Ishikawa (cell line): Measurements from ENCODE around the gene SMAP1.

ENCODE experiments used
- CREB1 ChIP-seq: IDR thresholded peaks from 2 replicates; pipeline ENCODE4 v1.6.1; 2012; ENCODE audit warnings: low read depth
- EGR1 ChIP-seq: IDR thresholded peaks from 2 replicates; pipeline ENCODE4 v1.6.1; 2012
- EP300 ChIP-seq: IDR thresholded peaks from 2 replicates; pipeline ENCODE4 v1.6.1; 2012; ENCODE audit warnings: borderline replicate concordance
- FOXM1 ChIP-seq: IDR thresholded peaks from 2 replicates; pipeline ENCODE4 v1.6.1; 2012; ENCODE audit warnings: low read depth, borderline replicate concordance
- NFIC ChIP-seq: IDR thresholded peaks from 2 replicates; pipeline ENCODE4 v1.6.1; 2012
- RAD21 ChIP-seq: IDR thresholded peaks from 2 replicates; pipeline ENCODE4 v1.6.1; 2012; ENCODE audit warnings: low read depth
- TAF1 ChIP-seq: IDR thresholded peaks from 2 replicates; pipeline ENCODE4 v1.6.1; 2012; ENCODE audit warnings: low read depth, mild to moderate bottlenecking
- TEAD4 ChIP-seq: IDR thresholded peaks from 2 replicates; pipeline ENCODE4 v1.6.1; 2012
- YY1 ChIP-seq: IDR thresholded peaks from 2 replicates; pipeline ENCODE4 v1.6.1; 2012; ENCODE audit warnings: low read depth
- TF ChIP-seq, protein P1 (sequence below): IDR thresholded peaks from 2 replicates; pipeline ENCODE4 v1.6.1; 2012; ENCODE audit warnings: low read depth, mild to moderate bottlenecking
- TF ChIP-seq, protein P2 (sequence below): IDR thresholded peaks from 2 replicates; pipeline ENCODE4 v1.6.1; 2012

DNA sequence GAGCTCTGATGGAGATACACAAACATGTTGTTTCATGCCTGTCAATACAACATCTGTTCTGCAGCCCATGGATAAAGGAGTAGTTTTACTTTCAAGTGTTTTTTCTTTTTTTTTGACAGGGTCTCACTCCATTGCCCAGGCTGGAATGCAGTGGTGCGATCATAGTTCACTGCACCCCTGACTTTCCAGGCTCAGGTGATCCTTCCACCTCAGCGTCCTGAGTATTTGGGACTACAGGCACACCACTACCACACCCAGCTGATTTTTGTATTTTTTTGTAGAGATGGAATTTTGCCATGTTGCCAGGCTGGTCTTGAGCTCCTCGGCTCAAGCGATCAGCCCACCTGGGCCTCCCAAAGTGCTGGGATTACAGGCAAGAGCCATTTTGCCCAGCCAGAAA is 97.0 kb downstream of the SMAP1 start:
- TF ChIP-seq EGR1 (no peak), YY1 (no peak), CREB1 (no peak), TAF1 (no peak), RAD21 (no peak), NFIC (no peak), FOXM1 (no peak), EP300 (no peak), TEAD4 (no peak)
- TF ChIP-seq, protein P1, sequence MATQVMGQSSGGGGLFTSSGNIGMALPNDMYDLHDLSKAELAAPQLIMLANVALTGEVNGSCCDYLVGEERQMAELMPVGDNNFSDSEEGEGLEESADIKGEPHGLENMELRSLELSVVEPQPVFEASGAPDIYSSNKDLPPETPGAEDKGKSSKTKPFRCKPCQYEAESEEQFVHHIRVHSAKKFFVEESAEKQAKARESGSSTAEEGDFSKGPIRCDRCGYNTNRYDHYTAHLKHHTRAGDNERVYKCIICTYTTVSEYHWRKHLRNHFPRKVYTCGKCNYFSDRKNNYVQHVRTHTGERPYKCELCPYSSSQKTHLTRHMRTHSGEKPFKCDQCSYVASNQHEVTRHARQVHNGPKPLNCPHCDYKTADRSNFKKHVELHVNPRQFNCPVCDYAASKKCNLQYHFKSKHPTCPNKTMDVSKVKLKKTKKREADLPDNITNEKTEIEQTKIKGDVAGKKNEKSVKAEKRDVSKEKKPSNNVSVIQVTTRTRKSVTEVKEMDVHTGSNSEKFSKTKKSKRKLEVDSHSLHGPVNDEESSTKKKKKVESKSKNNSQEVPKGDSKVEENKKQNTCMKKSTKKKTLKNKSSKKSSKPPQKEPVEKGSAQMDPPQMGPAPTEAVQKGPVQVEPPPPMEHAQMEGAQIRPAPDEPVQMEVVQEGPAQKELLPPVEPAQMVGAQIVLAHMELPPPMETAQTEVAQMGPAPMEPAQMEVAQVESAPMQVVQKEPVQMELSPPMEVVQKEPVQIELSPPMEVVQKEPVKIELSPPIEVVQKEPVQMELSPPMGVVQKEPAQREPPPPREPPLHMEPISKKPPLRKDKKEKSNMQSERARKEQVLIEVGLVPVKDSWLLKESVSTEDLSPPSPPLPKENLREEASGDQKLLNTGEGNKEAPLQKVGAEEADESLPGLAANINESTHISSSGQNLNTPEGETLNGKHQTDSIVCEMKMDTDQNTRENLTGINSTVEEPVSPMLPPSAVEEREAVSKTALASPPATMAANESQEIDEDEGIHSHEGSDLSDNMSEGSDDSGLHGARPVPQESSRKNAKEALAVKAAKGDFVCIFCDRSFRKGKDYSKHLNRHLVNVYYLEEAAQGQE = no peak
- TF ChIP-seq, protein P2, sequence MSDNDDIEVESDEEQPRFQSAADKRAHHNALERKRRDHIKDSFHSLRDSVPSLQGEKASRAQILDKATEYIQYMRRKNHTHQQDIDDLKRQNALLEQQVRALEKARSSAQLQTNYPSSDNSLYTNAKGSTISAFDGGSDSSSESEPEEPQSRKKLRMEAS = no peak
